Large intestine (tissue), 12 donors: Measurements from ENCODE around the gene ETV4. TPM values are rescaled to one million over a fixed set of nuclear protein-coding genes. Genes with fewer than 3 reads are reported as not detected.

Experiments
- DNase-seq, 2 donors: peaks; one replicate each; pipeline versions ENCODE4 v3.0.0 to v3.0.0-alpha.2; 2013
- H3K27ac ChIP-seq: one replicate; pipeline ENCODE4 v1.5.1; 2013; ENCODE audit warnings: low read length
- H3K27me3 ChIP-seq: 2 replicates; pipeline ENCODE4 v1.6.1; 2013; ENCODE audit warnings: low read length; ENCODE audit not compliant: control insufficient read depth, insufficient read depth
- H3K36me3 ChIP-seq: 2 replicates; pipeline ENCODE4 v1.6.1; 2013; ENCODE audit warnings: low read length; ENCODE audit not compliant: control insufficient read depth, insufficient read depth
- H3K4me1 ChIP-seq: one replicate; pipeline ENCODE4 v1.6.1; 2013; ENCODE audit warnings: low read length; ENCODE audit not compliant: control insufficient read depth, insufficient read depth
- H3K4me3 ChIP-seq: one replicate; pipeline ENCODE4 v1.5.1; 2013; ENCODE audit warnings: low read length
- H3K9me3 ChIP-seq: one replicate; pipeline ENCODE4 v1.6.1; 2013; ENCODE audit warnings: mild to moderate bottlenecking, low read depth, low read length, moderate library complexity; ENCODE audit not compliant: control insufficient read depth
- WGBS: methylation state at CpG from one replicate; pipeline ENCODE4 v1.1.5; 2013; ENCODE audit warnings: low lambda C conversion rate; ENCODE audit not compliant: insufficient coverage; 5-methylcytosine and 5-hydroxymethylcytosine counted together
- long read RNA-seq, 11 donors: transcript quantifications; one replicate each; lab custom pipeline, GENCODE V29; 2026
- polyA plus RNA-seq: library from polyadenylated mRNA; unstranded; fragments of 120-200 nt; gene quantifications from one replicate; pipeline ENCODE4 v1.2.1, GENCODE V29; 2013

The ETV4 gene
- 21.6 TPM for polyA plus RNA-seq
- long read RNA-seq, donor 1, partial matches to known transcripts: 0 of 2 reads
- long read RNA-seq, donor 1, other reads (novel, unspliced or antisense): 0 of 2 reads
- long read RNA-seq, donor 2, partial matches to known transcripts: 0 of 5 reads
- long read RNA-seq, donor 2, other reads (novel, unspliced or antisense): 0 of 5 reads
- long read RNA-seq, donor 3: 0 reads
- long read RNA-seq, donor 4, partial matches to known transcripts: 0 of 1 reads
- long read RNA-seq, donor 4, other reads (novel, unspliced or antisense): 0 of 1 reads
- long read RNA-seq, donor 5, partial matches to known transcripts: 0 of 2 reads
- long read RNA-seq, donor 5, other reads (novel, unspliced or antisense): 0 of 2 reads
- long read RNA-seq, donor 6, partial matches to known transcripts: 0 of 1 reads
- long read RNA-seq, donor 6, other reads (novel, unspliced or antisense): 0 of 1 reads
- long read RNA-seq, donor 7, partial matches to known transcripts: 0 of 1 reads
- long read RNA-seq, donor 7, other reads (novel, unspliced or antisense): 0 of 1 reads
- long read RNA-seq, donor 8: 0 reads
- long read RNA-seq, donor 9, partial matches to known transcripts: 0 of 2 reads
- long read RNA-seq, donor 9, other reads (novel, unspliced or antisense): 0 of 2 reads
- long read RNA-seq, donor 10, partial matches to known transcripts: 0 of 6 reads
- long read RNA-seq, donor 10, other reads (novel, unspliced or antisense): 0 of 6 reads
- long read RNA-seq, donor 11, partial matches to known transcripts: 0 of 3 reads
- long read RNA-seq, donor 11, other reads (novel, unspliced or antisense): 0 of 3 reads

GRCh38 chr17:43546319-43547188, at the start of gene ETV4:
Gene ETV4 (minus strand): TSS chr17:43546340. CDS start chr17:43545617, 723 bp downstream.
- H3K36me3 ChIP-seq: no peaks in the 10 kb centered on the region
- peaks cover 16% of the 10 kb centered on the region for H3K27me3 ChIP-seq
- H3K4me3 ChIP-seq: peak within 1 kb of the TSS; percentile 50
- peak within 1 kb of the TSS; percentile 84 for H3K27ac ChIP-seq
- no CpG with 5 or more reads among the region's 46 CpGs for WGBS
- no peaks in the 10 kb centered on the region for H3K9me3 ChIP-seq
- peak; percentile 84 to 95 for DNase-seq
- H3K4me1 ChIP-seq: peaks cover 18% of the 10 kb centered on the region

DNA sequence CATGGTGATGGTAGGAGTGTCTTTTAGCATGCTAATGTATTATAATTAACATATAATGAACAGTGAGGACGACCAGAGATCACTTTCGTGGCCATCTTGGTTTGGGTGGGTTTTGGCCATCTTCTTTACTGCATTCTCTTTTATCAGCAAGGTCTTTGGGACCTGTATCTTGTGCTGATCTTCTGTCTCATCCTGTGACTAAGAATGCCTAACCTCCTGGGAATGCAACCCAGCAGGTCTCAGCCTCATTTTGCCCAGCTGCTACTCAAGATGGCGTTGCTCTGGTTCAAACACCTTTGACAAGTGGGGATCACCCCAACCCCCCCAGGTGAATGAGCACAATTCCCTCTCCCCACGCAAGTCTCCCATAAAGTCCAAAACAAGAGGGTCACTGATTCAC, 49.3 kb upstream of the ETV4 start:
- no peak overlapping the region for H3K27ac ChIP-seq

GRCh38 chr17:43591779-43592562, 45.8 kb upstream of the ETV4 start:
- Histone ChIP-seq H3K4me1 (peaks cover 13% of the 10 kb centered on the region), H3K4me3 (no peak overlapping the region), H3K36me3 (no peaks in the 10 kb centered on the region), H3K27me3 (no peaks in the 10 kb centered on the region), H3K9me3 (no peaks in the 10 kb centered on the region), H3K27ac (peak overlapping the region; percentile 74)
- DNase-seq: peak; percentile 38 to 50
- WGBS: no CpG with 5 or more reads among the region's 28 CpGs

More for the DNA sequence above, 49.3 kb upstream of the ETV4 start:
- no peaks in the 10 kb centered on the region for H3K27me3 ChIP-seq
- H3K9me3 ChIP-seq: no peaks in the 10 kb centered on the region
- H3K36me3 ChIP-seq: no peaks in the 10 kb centered on the region
- H3K4me1 ChIP-seq: peaks cover 4% of the 10 kb centered on the region
- no peak for DNase-seq
- no CpG with 5 or more reads among the region's 4 CpGs for WGBS
- no peak overlapping the region for H3K4me3 ChIP-seq

- WGBS: 100% methylated on average over 2 of the region's 3 CpGs
- H3K36me3 ChIP-seq: no peaks in the 10 kb centered on the region
- no peak for DNase-seq
- no peaks in the 10 kb centered on the region for H3K27me3 ChIP-seq
- H3K27ac ChIP-seq: peak overlapping the region; percentile 74
- no peaks in the 10 kb centered on the region for H3K9me3 ChIP-seq
- peaks cover 13% of the 10 kb centered on the region for H3K4me1 ChIP-seq
- no peak overlapping the region for H3K4me3 ChIP-seq
These were observed 44.9 kb upstream of the ETV4 start for GRCh38 chr17:43591001-43591400.

GRCh38 chr17:43588664-43589435, 42.7 kb upstream of the ETV4 start:
- DNase-seq: peak; percentile 45 to 51
- 83% methylated on average over 1 of the region's 9 CpGs for WGBS

DNA sequence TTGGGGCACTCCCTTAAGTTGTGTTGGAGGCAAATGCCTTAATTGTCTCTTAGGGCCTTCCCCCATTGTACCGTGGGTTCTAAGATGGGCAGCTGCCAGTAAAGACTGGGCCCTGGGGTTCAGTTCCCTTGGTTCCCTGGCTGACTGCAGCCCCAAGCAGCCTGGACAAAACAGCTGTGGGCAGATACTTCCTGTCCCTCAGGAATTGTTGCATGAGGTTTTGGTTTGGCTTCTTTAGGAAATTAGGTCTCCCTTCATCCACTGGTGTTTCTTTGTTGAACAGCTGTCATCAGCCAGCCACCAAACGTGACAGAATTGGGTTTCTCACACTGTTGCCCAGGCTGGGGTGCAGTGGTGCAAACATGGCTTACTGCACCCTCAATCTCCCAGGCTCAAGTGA, 42.0 kb upstream of the ETV4 start:
- H3K27ac ChIP-seq: no peak overlapping the region
- H3K9me3 ChIP-seq: no peaks in the 10 kb centered on the region
- no CpG with 5 or more reads among the region's 2 CpGs for WGBS
- H3K27me3 ChIP-seq: no peaks in the 10 kb centered on the region
- peaks cover 34% of the 10 kb centered on the region for H3K4me1 ChIP-seq
- H3K4me3 ChIP-seq: no peak overlapping the region
- H3K36me3 ChIP-seq: no peaks in the 10 kb centered on the region
- DNase-seq: no peak

More at GRCh38 chr17:43588664-43589435, 42.7 kb upstream of the ETV4 start:
- Histone ChIP-seq H3K36me3 (no peaks in the 10 kb centered on the region), H3K27ac (no peak overlapping the region), H3K9me3 (no peaks in the 10 kb centered on the region), H3K4me3 (no peak overlapping the region), H3K4me1 (peaks cover 27% of the 10 kb centered on the region), H3K27me3 (no peaks in the 10 kb centered on the region)

GRCh38 chr17:43587647-43588046, 41.5 kb upstream of the ETV4 start:
- WGBS: 100% methylated on average over 1 of the region's 5 CpGs
- Histone ChIP-seq H3K9me3 (no peaks in the 10 kb centered on the region), H3K36me3 (no peaks in the 10 kb centered on the region), H3K27ac (no peak overlapping the region), H3K4me1 (peaks cover 34% of the 10 kb centered on the region), H3K4me3 (no peak overlapping the region), H3K27me3 (no peaks in the 10 kb centered on the region)
- no peak for DNase-seq

DNA sequence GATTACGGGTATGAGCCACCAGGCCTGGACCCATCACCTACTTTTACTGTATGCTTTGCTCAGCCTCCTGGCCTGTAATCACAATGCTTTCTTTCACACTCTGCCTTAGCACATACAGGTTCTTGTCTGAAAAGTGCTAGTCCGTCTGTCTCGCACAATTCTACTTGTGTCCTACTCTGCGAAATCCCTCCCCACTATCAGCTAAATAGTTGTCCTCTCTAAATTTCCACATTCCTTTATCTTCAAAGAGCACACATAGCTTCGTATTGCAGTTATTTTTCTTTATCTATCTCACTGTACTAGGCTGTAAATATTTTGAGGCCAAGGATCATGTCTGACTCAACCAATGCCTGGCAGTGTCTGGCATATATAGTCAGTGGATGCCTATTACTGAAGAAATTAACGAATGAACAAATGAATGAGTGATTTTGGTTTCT, 38.5 kb upstream of the ETV4 start:
- no CpG with 5 or more reads among the region's 6 CpGs for WGBS

DNA sequence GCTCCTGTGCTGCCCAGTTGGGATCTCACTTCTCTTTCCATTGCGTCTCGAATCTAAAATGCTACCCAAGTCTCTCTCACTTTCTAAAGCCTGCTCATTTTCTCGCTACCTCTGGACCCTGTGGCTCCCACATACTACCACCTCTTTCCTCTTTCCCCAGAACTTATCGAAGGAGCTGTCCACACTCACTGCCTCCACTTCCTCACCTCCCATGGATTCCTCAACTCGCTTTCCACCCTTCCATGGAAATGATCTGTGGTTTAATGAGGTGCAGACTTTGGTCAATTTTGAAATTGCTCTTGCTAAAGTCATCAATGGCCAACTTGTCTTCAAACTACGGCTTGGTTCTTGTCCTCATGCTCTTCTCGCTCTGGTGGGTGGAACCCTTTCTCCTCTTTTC, 37.2 kb upstream of the ETV4 start:
- H3K4me1 ChIP-seq: peaks cover 57% of the 10 kb centered on the region
- H3K36me3 ChIP-seq: no peaks in the 10 kb centered on the region
- no peaks in the 10 kb centered on the region for H3K27me3 ChIP-seq
- no peaks in the 10 kb centered on the region for H3K9me3 ChIP-seq
- WGBS: 90% methylated on average over 2 of the region's 7 CpGs
- H3K4me3 ChIP-seq: no peak overlapping the region
- peak in 1 of 2 donors; percentile 2 for DNase-seq
- H3K27ac ChIP-seq: peak overlapping the region; percentile 82

More for the DNA sequence above, 38.5 kb upstream of the ETV4 start:
- peaks cover 50% of the 10 kb centered on the region for H3K4me1 ChIP-seq
- H3K27ac ChIP-seq: peak overlapping the region; percentile 82
- no peaks in the 10 kb centered on the region for H3K9me3 ChIP-seq
- H3K27me3 ChIP-seq: no peaks in the 10 kb centered on the region
- DNase-seq: peak; percentile 79 to 92
- H3K36me3 ChIP-seq: no peaks in the 10 kb centered on the region
- H3K4me3 ChIP-seq: no peak overlapping the region
